H9 (cell line): Measurements from ENCODE around the gene MYBPC2. TPM values are rescaled to one million over a fixed set of nuclear protein-coding genes. Genes with fewer than 3 reads are reported as not detected.

Experiments used
- DNase-seq: peaks from one replicate; pipeline ENCODE4 v3.0.0-alpha.2; 2017
- H2AFZ ChIP-seq: one replicate; pipeline ENCODE4 v1.6.1; 2013; ENCODE audit warnings: mild to moderate bottlenecking, low read length, control low read depth, moderate library complexity
- H2AK5ac ChIP-seq: 2 replicates; pipeline ENCODE4 v1.6.1; 2013; ENCODE audit warnings: low read length, control low read depth, mixed read lengths; ENCODE audit not compliant: insufficient read length
- H2BK120ac ChIP-seq: one replicate; pipeline ENCODE4 v1.6.1; 2013; ENCODE audit warnings: low read depth, mild to moderate bottlenecking, low read length, control low read depth, inconsistent platforms; ENCODE audit not compliant: poor library complexity, severe bottlenecking
- H2BK12ac ChIP-seq: 2 replicates; pipeline ENCODE4 v1.6.1; 2013; ENCODE audit warnings: low read length, control low read depth, mixed read lengths, low read depth; ENCODE audit not compliant: insufficient read length
- H2BK15ac ChIP-seq: 2 replicates; pipeline ENCODE4 v1.6.1; 2013; ENCODE audit warnings: low read depth, low read length, control low read depth
- H2BK20ac ChIP-seq: one replicate; pipeline ENCODE4 v1.6.1; 2013; ENCODE audit warnings: low read depth, mild to moderate bottlenecking, low read length, control low read depth, inconsistent platforms; ENCODE audit not compliant: poor library complexity, severe bottlenecking
- H2BK5ac ChIP-seq: 2 replicates; pipeline ENCODE4 v1.6.1; 2013; ENCODE audit warnings: low read length, control low read depth, mixed read lengths; ENCODE audit not compliant: insufficient read length
- H3K14ac ChIP-seq: 2 replicates; pipeline ENCODE4 v1.6.1; 2013; ENCODE audit warnings: low read length, control low read depth; ENCODE audit not compliant: insufficient read depth
- H3K18ac ChIP-seq: 2 replicates; pipeline ENCODE4 v1.6.1; 2013; ENCODE audit warnings: low read depth, mild to moderate bottlenecking, mixed read lengths, low read length, control low read depth; ENCODE audit not compliant: insufficient read length
- H3K23ac ChIP-seq: 2 replicates; pipeline ENCODE4 v1.6.1; 2013; ENCODE audit warnings: low read length, control low read depth, mixed read lengths, low read depth; ENCODE audit not compliant: insufficient read length
- H3K23me2 ChIP-seq: 2 replicates; pipeline ENCODE4 v1.6.1; 2013; ENCODE audit warnings: low read depth, mild to moderate bottlenecking, mixed read lengths, low read length, control low read depth; ENCODE audit not compliant: insufficient read length, poor library complexity, severe bottlenecking
- H3K27ac ChIP-seq: 2 replicates; pipeline ENCODE4 v1.5.1; 2013; ENCODE audit warnings: low read length, control low read depth, mixed read lengths, low read depth; ENCODE audit not compliant: insufficient read length
- H3K27me3 ChIP-seq: 2 replicates; pipeline ENCODE4 v1.6.1; 2013; ENCODE audit warnings: low read length, control low read depth, inconsistent platforms; ENCODE audit not compliant: insufficient read depth
- H3K4ac ChIP-seq: 2 replicates; pipeline ENCODE4 v1.6.1; 2013; ENCODE audit warnings: low read depth, mild to moderate bottlenecking, control low read depth, inconsistent platforms, low read length, moderate library complexity
- H3K4me1 ChIP-seq: 2 replicates; pipeline ENCODE4 v1.6.1; 2013; ENCODE audit warnings: low read length, control low read depth, inconsistent platforms; ENCODE audit not compliant: insufficient read depth
- H3K4me2 ChIP-seq: 2 replicates; pipeline ENCODE4 v1.6.1; 2013; ENCODE audit warnings: low read length, control low read depth, mixed read lengths; ENCODE audit not compliant: insufficient read length, insufficient read depth
- H3K56ac ChIP-seq: 2 replicates; pipeline ENCODE4 v1.6.1; 2013; ENCODE audit warnings: low read depth, mild to moderate bottlenecking, mixed read lengths, low read length, control low read depth; ENCODE audit not compliant: insufficient read length
- H3K79me1 ChIP-seq: 2 replicates; pipeline ENCODE4 v1.6.1; 2013; ENCODE audit warnings: low read depth, mild to moderate bottlenecking, moderate library complexity, low read length, control low read depth, inconsistent platforms; ENCODE audit not compliant: insufficient read depth, poor library complexity, severe bottlenecking
- H3K79me2 ChIP-seq: 2 replicates; pipeline ENCODE4 v1.6.1; 2013; ENCODE audit warnings: low read length, control low read depth, inconsistent platforms; ENCODE audit not compliant: insufficient read depth
- H3K9ac ChIP-seq: 2 replicates; pipeline ENCODE4 v1.6.1; 2013; ENCODE audit warnings: low read length, control low read depth, mixed read lengths; ENCODE audit not compliant: insufficient read length; ENCODE audit errors: extremely low read depth
- H3K9me3 ChIP-seq: one replicate; pipeline ENCODE4 v1.6.1; 2013; ENCODE audit warnings: low read depth, low read length, inconsistent platforms; ENCODE audit not compliant: control insufficient read depth
- H3T11ph ChIP-seq: one replicate; pipeline ENCODE4 v1.6.1; 2013; ENCODE audit warnings: mild to moderate bottlenecking, low read length, control low read depth, inconsistent platforms
- H4K20me1 ChIP-seq: one replicate; pipeline ENCODE4 v1.6.1; 2013; ENCODE audit not compliant: control insufficient read depth, insufficient read length, insufficient read depth
- H4K5ac ChIP-seq: 2 replicates; pipeline ENCODE4 v1.6.1; 2013; ENCODE audit warnings: low read depth, mild to moderate bottlenecking, mixed read lengths, low read length, control low read depth; ENCODE audit not compliant: insufficient read length
- H4K8ac ChIP-seq: replicated peaks from 2 replicates; pipeline ENCODE4 v1.6.1; 2013; ENCODE audit warnings: low read length, control low read depth, mixed read lengths, low read depth; ENCODE audit not compliant: insufficient read length
- H4K91ac ChIP-seq: 2 replicates; pipeline ENCODE4 v1.6.1; 2013; ENCODE audit warnings: low read depth, mild to moderate bottlenecking, moderate library complexity, mixed read lengths, low read length, control low read depth; ENCODE audit not compliant: insufficient read length
- H3K27ac Mint-ChIP-seq, 3 experiments: 2 replicates in 2 of 3; 3 replicates in 1 of 3; pipeline ENCODE4 v1.8.0; 2020 to 2021; ENCODE audit warnings: mixed read lengths in 3 of 3, mild to moderate bottlenecking in 1 of 3, moderate library complexity in 1 of 3
- H3K27me3 Mint-ChIP-seq: 2 replicates; pipeline ENCODE4 v1.8.0; 2021; ENCODE audit warnings: low read depth, mild to moderate bottlenecking, moderate library complexity, mixed read lengths
- H3K36me3 Mint-ChIP-seq, 3 experiments: 2 replicates in 2 of 3; 3 replicates in 1 of 3; pipeline ENCODE4 v1.8.0; 2020 to 2021; ENCODE audit warnings: low read depth in 3 of 3, mixed read lengths in 3 of 3; ENCODE audit not compliant: insufficient read depth in 1 of 3
- H3K4me1 Mint-ChIP-seq, 2 experiments: 2 replicates each; pipeline ENCODE4 v1.8.0; 2020; ENCODE audit warnings: mixed read lengths in 2 of 2
- H3K4me3 Mint-ChIP-seq, 2 experiments: 2 replicates in 1 of 2; 3 replicates in 1 of 2; pipeline ENCODE4 v1.8.0; 2020 to 2021; ENCODE audit warnings: mild to moderate bottlenecking in 2 of 2, mixed read lengths in 2 of 2, moderate library complexity in 1 of 2
- H3K9me3 Mint-ChIP-seq, 2 experiments: 2 replicates in 1 of 2; 3 replicates in 1 of 2; pipeline ENCODE4 v1.8.0; 2020; ENCODE audit warnings: mild to moderate bottlenecking in 2 of 2, mixed read lengths in 2 of 2, moderate library complexity in 1 of 2
- WGBS: extraction: QIAGEN DNeasy Blood & Tissue Kit; methylation state at CpG from one replicate; pipeline ENCODE4 v1.1.7; 2013; ENCODE audit warnings: missing lambda C conversion rate, low lambda C conversion rate, mixed read lengths; ENCODE audit not compliant: insufficient read length; ENCODE audit errors: extremely low coverage; 5-methylcytosine and 5-hydroxymethylcytosine counted together
- total RNA-seq: library from RNA; stranded (reverse); gene quantifications from 2 replicates; pipeline ENCODE4 v1.2.1, GENCODE V29; 2021
- TF ChIP-seq, protein P1 (sequence below): fragments of 200-600 bp; sonication (generic); conservative IDR thresholded peaks from 3 replicates; pipeline ENCODE4 v1.8.0; 2021; ENCODE audit warnings: antibody characterized with exemption, mild to moderate bottlenecking

MYBPC2 gene
- total RNA-seq, 1 experiment from 2014 or later, result 4.9 TPM

DNA sequence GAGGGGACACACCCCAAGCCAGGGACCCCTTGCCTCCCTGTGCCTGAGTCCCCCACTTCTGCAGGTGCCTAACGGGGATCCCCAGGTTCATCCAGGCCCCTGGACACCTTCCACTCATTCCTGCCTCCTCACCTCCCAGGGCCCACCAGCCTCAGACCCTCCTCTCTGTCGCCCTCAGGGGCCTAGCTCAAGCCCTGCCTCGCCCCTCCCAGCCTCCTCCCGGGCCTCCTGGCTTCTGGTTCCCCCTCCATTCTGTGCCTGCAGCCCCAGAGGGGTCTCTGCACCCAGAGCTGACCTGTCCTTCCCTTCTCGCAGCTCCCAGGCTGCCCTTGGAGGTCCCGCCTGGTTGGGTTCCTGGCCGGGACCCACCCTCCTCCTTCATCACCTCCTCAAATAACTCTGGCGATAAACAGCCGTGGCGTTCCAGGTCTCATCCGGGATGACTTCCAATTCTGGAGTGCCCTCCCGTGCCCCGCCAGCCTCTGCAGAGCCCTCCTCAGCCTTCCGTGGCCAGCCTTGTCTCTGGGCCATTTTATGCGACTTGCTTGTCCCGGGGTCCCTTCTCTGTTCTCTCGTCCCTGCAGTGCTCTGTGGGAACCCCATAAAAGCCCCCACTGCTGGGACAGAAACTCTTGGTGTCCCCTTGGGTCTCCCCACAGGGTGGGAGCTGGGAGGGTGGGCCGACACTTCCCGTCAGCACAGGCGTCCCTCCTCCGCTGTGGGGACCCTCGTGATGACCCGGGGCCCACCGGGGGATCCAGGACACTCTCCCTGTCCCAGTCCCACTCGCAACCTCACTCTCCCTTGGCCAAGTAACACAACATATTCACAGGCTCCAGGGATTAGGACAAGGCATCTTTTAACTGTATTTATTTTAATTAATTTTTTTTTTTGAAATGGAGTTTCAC is 69.1 kb downstream of the MYBPC2 start:
- Histone ChIP-seq H3K9me3 (no peaks in the 10 kb centered on the region), H3K27me3 (peaks cover 20% of the 10 kb centered on the region; the same call in 1 of the 2 replicates), H4K8ac (no peak overlapping the region), H2AK5ac (no peak overlapping the region), H3K4me2 (no peak overlapping the region), H3K79me2 (no peaks in the 10 kb centered on the region), H4K5ac (no peak overlapping the region), H3K23me2 (peaks cover 3% of the 10 kb centered on the region), H4K20me1 (no peaks in the 10 kb centered on the region), H3K18ac (no peak overlapping the region), H3K27ac (no peak overlapping the region), H4K91ac (no peak overlapping the region), H3K9ac (no peak overlapping the region), H3K56ac (no peak overlapping the region), H3K4me1 (no peaks in the 10 kb centered on the region), H3T11ph (no peak overlapping the region), H2BK5ac (no peak overlapping the region), H3K79me1 (no peaks in the 10 kb centered on the region), H3K4ac (no peak overlapping the region), H2BK15ac (no peak overlapping the region), H2BK20ac (no peak overlapping the region), H2AFZ (no peak overlapping the region), H2BK12ac (no peak overlapping the region), H3K23ac (no peak overlapping the region), H2BK120ac (no peak overlapping the region), H3K14ac (no peak overlapping the region; the same call in 1 of the 2 replicates)
- WGBS, result no CpG with 5 or more reads among the region's 25 CpGs
- no peak overlapping the region; a peak in 1 of 7 replicates for H3K27ac Mint-ChIP-seq
- DNase-seq, result no peak
- TF ChIP-seq, protein P1, sequence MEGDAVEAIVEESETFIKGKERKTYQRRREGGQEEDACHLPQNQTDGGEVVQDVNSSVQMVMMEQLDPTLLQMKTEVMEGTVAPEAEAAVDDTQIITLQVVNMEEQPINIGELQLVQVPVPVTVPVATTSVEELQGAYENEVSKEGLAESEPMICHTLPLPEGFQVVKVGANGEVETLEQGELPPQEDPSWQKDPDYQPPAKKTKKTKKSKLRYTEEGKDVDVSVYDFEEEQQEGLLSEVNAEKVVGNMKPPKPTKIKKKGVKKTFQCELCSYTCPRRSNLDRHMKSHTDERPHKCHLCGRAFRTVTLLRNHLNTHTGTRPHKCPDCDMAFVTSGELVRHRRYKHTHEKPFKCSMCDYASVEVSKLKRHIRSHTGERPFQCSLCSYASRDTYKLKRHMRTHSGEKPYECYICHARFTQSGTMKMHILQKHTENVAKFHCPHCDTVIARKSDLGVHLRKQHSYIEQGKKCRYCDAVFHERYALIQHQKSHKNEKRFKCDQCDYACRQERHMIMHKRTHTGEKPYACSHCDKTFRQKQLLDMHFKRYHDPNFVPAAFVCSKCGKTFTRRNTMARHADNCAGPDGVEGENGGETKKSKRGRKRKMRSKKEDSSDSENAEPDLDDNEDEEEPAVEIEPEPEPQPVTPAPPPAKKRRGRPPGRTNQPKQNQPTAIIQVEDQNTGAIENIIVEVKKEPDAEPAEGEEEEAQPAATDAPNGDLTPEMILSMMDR, result no peak
- no peak overlapping the region; a peak in 1 of 5 replicates for H3K4me3 Mint-ChIP-seq
- peaks cover 15% of the 10 kb centered on the region for H3K27me3 Mint-ChIP-seq
- H3K4me1 Mint-ChIP-seq, result peaks cover 2 to 8% of the 10 kb centered on the region in 2 experiments; a peak in 3 of 4 replicates
- no peaks in the 10 kb centered on the region; a peak in 3 of 7 replicates for H3K36me3 Mint-ChIP-seq
- H3K9me3 Mint-ChIP-seq, result no peaks in the 10 kb centered on the region
